Thymus (tissue), 11 donors: Measurements from ENCODE around the gene PPP2R5A. TPM values are rescaled to one million over a fixed set of nuclear protein-coding genes. Genes with fewer than 3 reads are reported as not detected.
"Not testable (repeated sequence)": the region's sequence is repeated elsewhere in the genome, so short reads cannot be mapped to it uniquely, and the experiment has no call there.

Experiments used
- DNase-seq, 9 donors: peaks; one replicate each; pipeline ENCODE4 v3.0.0-alpha.2; 2013; ENCODE audit warnings: low spot score in 9 of 9, low read depth in 6 of 9, missing footprints in 1 of 9
- H3K27ac ChIP-seq, 2 donors: one replicate each; pipeline ENCODE4 v1.5.1; 2013; ENCODE audit warnings: control low read depth in 1 of 2, low read depth in 1 of 2, low read length in 1 of 2, mild to moderate bottlenecking in 1 of 2, moderate library complexity in 1 of 2
- H3K27me3 ChIP-seq, 2 donors: one replicate each; pipeline ENCODE4 v1.5.1; 2013; ENCODE audit warnings: low read length in 1 of 2; ENCODE audit not compliant: control insufficient read depth in 2 of 2, insufficient read depth in 1 of 2
- H3K36me3 ChIP-seq, 2 donors: one replicate each; pipeline ENCODE4 v1.5.1; 2013; ENCODE audit warnings: low read length in 1 of 2, mild to moderate bottlenecking in 1 of 2, moderate library complexity in 1 of 2; ENCODE audit not compliant: control insufficient read depth in 2 of 2, insufficient read depth in 2 of 2
- H3K4me1 ChIP-seq, 2 donors: one replicate each; pipeline ENCODE4 v1.5.1; 2013; ENCODE audit warnings: low read length in 2 of 2; ENCODE audit not compliant: control insufficient read depth in 2 of 2, insufficient read depth in 2 of 2
- H3K4me3 ChIP-seq, 2 donors: one replicate each; pipeline ENCODE4 v1.5.1; 2013; ENCODE audit warnings: low read length in 2 of 2, control low read depth in 1 of 2, mild to moderate bottlenecking in 1 of 2
- H3K9me3 ChIP-seq, 2 donors: one replicate each; pipeline ENCODE4 v1.5.1; 2013; ENCODE audit warnings: low read length in 1 of 2, mild to moderate bottlenecking in 1 of 2; ENCODE audit not compliant: control insufficient read depth in 2 of 2, insufficient read depth in 1 of 2
- WGBS: extraction: QIAGEN DNeasy Blood & Tissue Kit; methylation state at CpG from one replicate; pipeline ENCODE4 v1.1.7; 2013; 5-methylcytosine and 5-hydroxymethylcytosine counted together
- polyA plus RNA-seq: library from polyadenylated mRNA; stranded (reverse); fragments of 200-250 nt; gene quantifications from one replicate; pipeline ENCODE4 v1.2.3, GENCODE V29; 2013
- total RNA-seq: library from RNA; stranded (reverse); fragments of 120-200 nt; gene quantifications from one replicate; pipeline ENCODE4 v1.2.4, GENCODE V29; 2013
- donor health status: healthy.

PPP2R5A gene
- total and polyA plus RNA-seq, 2 donors: 39.9 to 49.7 TPM

DNA sequence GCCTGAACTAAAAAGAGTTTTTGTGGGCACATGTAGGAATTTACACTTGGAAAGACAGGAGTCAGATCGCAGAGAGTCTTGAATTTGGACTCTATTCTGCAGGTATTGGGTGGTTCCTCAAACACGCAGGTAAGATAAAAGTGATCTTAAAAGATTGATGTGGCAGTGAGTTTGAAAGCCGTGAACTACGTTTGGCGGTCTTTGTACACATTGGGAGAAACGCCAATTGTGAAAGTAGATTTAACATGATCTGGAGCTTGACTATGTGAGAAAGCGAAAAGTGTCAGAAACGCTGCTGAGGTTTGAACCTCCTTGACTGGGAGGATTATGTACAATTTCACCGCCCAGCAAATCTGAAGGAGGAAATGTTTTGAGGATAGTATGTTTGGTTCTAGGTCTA is 1.5 kb upstream of the PPP2R5A start:
- no peaks in the 10 kb centered on the region for H3K9me3 ChIP-seq
- no peaks in the 10 kb centered on the region for H3K27me3 ChIP-seq
- H3K27ac ChIP-seq: peak overlapping the region in 1 of 2 donors; percentile 98
- WGBS: 85% methylated on average over 9 of the region's 9 CpGs
- H3K4me3 ChIP-seq: peak overlapping the region in 1 of 2 donors; percentile 59
- peaks cover 18 to 20% of the 10 kb centered on the region in 2 donors for H3K4me1 ChIP-seq
- DNase-seq: peak in 2 of 9 donors; percentile 21 to 48
- H3K36me3 ChIP-seq: no peaks in the 10 kb centered on the region

DNA sequence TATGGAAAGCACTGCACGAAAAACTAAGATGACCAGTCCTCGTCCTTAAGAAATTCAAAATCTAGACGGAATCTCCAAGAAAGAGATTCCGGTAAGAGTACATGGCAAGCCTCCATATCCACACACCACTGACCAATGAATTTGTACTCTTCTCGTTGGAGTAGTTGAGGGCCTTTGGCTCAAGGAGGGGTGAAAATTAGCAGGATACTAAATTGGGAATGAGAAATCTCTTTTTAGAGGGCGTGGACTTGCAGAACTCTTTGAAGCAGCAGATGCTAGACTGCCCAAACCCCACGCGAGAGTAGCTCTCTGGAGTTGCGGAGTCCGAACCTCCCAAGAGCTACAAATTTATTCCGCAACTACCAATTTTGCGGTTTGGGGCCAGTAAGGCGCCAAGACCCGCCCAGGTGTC is 872 bp upstream of the PPP2R5A start:
- 24% methylated on average over 14 of the region's 14 CpGs for WGBS
- Histone ChIP-seq H3K36me3 (no peaks in the 10 kb centered on the region), H3K27me3 (no peaks in the 10 kb centered on the region), H3K4me1 (peaks cover 18 to 20% of the 10 kb centered on the region in 2 donors), H3K27ac (peak overlapping the region; percentile 82 to 98), H3K9me3 (no peaks in the 10 kb centered on the region), H3K4me3 (peak overlapping the region; percentile 59 to 83)
- no peak for DNase-seq

DNA sequence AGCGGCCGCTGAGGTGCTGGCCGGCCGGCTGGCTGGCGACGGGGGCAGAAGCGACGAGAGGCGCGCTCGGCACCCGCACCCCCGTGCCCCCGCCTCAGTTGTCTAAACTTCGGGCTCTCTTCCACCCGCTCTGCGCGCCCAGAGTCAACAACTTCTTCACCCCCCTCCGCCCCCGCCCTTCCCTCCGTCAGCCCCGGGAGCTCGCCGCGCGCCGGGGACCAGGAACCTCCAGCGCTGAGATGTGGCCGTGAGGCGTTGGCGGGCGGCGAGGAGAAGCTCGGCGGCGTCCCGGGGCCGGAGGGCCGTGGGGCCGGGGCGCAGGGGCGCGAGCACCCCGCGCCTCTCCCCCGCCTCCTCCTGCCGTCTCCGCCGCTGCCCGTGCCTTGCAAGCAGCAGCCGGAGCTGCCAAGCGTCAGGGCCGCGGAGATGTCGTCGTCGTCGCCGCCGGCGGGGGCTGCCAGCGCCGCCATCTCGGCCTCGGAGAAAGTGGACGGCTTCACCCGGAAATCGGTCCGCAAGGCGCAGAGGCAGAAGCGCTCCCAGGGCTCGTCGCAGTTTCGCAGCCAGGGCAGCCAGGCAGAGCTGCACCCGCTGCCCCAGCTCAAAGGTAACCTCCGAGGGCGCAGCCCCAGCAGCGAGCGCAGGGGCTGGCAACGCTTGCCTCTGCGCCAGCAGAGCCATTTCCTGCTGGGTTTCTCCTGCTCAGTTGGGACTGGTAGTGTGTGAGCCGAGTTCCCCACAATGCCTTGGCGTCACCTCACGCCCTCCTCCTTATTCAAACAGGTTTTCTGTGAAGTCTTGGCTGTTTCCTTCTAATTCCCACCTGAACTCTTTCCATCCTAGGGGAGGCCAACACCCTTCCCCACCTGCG is 710 bp downstream of the PPP2R5A start:
- under 1% methylated on average over 85 of the region's 85 CpGs for WGBS
- peak; percentile 42 to 87 (median 67) for DNase-seq
- Histone ChIP-seq H3K27me3 (no peaks in the 10 kb centered on the region), H3K36me3 (no peaks in the 10 kb centered on the region), H3K9me3 (no peaks in the 10 kb centered on the region), H3K27ac (peak overlapping the region; percentile 96 to 100), H3K4me3 (peak overlapping the region; percentile 58 to 95), H3K4me1 (peaks cover 18 to 24% of the 10 kb centered on the region in 2 donors)

DNA sequence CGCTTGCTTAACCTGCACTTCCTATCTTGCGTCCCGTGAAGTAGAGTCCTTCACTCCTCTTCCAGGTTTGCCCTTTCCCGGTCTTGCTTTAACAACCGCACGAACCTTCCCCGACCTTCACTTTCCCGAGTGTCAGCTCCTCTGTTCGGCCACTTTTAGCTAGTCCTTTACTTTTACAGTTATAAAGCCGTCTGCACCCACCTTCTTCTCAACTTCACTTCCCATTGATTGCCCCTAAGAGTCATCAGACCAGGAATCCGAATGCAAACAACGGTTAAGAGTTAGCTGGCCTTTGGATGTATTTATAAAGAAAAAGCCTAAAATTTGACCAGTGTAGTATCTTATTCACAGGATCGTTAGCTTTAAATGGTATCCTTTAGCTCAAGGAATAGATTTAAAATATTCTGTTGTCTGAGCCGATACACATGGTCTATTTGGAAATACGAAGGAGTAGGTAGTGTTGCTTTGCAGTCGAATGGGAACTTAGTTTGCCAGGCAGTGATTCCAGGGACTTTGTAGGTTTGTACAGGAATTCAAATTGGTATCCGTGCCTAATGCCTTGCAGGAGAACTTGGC is 1.4 kb downstream of the PPP2R5A start:
- under 1% methylated on average over 17 of the region's 17 CpGs for WGBS
- Histone ChIP-seq H3K36me3 (no peaks in the 10 kb centered on the region), H3K4me3 (peak overlapping the region; percentile 58 to 95), H3K4me1 (peaks cover 23 to 24% of the 10 kb centered on the region in 2 donors), H3K27me3 (no peaks in the 10 kb centered on the region), H3K27ac (peak overlapping the region; percentile 96 to 100), H3K9me3 (no peaks in the 10 kb centered on the region)
- DNase-seq: peak in 3 of 9 donors; percentile 18 to 42 (median 24)

DNA sequence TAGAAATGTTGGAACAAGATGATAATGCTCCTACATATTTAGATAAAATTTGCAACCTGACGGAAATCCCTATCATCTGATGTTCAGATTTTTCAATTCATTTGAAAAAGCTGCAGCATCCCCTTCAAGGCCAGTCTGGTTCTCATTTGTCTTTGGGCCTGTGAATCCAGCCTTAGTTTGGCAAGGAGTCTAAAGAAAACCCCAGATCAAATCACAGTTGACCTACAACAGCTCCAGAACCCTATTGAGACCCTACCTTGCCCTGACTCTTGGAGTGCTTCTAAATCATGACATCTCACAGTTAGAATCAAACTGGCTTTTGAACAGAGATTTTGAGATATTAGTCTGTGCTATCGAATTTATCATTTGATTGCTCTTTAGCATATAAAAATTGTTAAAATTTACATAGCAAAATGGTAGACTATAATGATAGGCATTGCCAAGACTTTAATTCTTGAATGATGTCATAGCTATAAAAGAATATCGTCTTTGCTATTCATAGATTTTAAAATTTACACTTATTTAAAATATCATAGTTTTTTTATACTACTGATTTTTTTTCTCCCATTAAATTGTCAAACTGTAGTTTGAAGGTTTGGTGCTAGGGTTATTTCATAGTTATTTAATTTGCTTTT is 2.2 kb downstream of the PPP2R5A start:
- Histone ChIP-seq H3K36me3 (no peaks in the 10 kb centered on the region), H3K27ac (peak overlapping the region in 1 of 2 donors; percentile 38), H3K4me1 (peaks cover 23 to 24% of the 10 kb centered on the region in 2 donors), H3K9me3 (no peaks in the 10 kb centered on the region), H3K4me3 (peak overlapping the region; percentile 58 to 95), H3K27me3 (no peaks in the 10 kb centered on the region)
- WGBS: 71% methylated on average over 3 of the region's 3 CpGs
- peak in 1 of 9 donors; percentile 10 for DNase-seq

DNA sequence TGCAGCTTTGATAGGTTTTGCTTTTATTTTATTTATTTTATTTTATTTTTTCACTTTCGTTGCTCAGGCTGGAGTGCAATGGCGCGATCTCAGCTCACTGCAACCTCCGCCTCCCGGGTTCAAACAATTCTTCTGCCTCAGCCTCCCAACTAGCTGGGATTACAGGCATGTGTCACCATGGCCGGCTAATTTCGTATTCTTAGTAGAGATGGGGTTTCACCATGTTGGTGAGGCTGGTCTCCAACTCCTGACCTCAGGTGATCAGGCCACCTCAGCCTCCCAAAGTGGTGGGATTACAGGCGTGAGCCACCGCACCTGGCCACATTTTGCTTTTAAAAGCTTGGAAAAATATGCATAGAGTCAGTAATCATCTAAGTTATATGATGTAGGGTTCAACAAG is 2.8 kb downstream of the PPP2R5A start:
- WGBS: 95% methylated on average over 9 of the region's 9 CpGs
- peaks cover 23 to 27% of the 10 kb centered on the region in 2 donors for H3K4me1 ChIP-seq

DNA sequence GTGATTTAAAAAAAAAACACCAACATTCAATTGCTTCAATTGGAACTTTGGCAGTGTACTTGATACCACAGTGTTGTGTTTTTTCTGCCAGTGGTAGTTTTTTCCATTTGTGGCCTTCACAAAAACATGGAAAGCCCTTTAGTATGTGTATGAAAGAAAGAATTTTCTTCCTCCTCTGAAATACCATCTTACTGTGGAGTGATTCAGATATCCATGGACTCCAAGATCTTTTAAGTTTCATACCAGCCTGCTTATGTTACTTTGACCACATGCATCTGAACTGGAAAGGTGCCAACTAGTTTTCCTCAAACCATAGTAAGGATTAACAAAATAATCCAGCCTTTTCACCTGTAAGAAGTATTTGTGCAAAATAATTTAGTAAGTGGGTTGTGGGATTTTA is 3.4 kb downstream of the PPP2R5A start:
- Histone ChIP-seq H3K4me1 (peaks cover 23 to 27% of the 10 kb centered on the region in 2 donors), H3K9me3 (no peaks in the 10 kb centered on the region), H3K36me3 (no peaks in the 10 kb centered on the region), H3K27me3 (no peaks in the 10 kb centered on the region), H3K27ac (no peak overlapping the region), H3K4me3 (no peak overlapping the region)
- no peak for DNase-seq

More for the DNA sequence above, 2.8 kb downstream of the PPP2R5A start:
- H3K9me3 ChIP-seq, H3K27ac ChIP-seq, H3K27me3 ChIP-seq, H3K36me3 ChIP-seq, DNase-seq, H3K4me3 ChIP-seq: not testable (repeated sequence)

DNA sequence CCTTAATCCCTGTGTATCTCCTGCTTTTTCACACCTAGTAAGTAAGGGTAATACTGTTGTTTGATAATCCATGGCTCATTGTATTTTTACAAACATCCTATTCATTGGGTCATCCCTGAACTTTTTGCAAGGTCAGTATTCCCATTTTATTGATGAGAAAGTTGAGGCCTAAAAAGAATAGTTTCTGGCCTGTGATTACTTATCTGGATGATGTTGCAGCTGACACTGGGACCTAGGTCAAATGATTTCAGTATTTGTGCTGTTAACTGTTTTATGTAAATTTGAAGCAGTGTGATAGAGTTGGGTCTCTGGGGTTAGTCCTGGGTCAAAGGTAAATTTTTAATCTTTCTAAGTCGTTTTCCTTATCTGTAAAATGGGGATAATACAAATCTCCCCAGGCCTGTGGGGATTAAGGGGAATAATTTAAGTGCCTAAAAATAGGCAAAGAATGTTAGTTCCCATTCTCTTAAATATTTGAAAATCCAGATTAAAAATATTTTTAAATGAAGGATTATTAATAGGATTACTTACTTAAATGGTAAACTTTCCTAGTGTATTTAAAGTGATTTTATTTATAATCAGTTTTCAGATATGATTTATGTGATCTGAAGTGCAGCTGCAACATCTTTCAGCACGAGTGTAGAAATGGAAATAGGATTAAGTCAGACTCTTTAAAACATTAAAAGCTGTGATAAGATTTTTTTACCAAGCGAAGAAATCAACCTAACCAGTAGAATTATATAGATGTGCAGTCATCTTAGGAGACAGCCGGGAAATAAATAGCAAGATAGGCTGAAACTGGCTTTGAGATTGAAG is 4.3 kb downstream of the PPP2R5A start:
- no peaks in the 10 kb centered on the region for H3K9me3 ChIP-seq
- DNase-seq: no peak
- H3K4me1 ChIP-seq: peaks cover 14 to 18% of the 10 kb centered on the region in 2 donors
- WGBS: 82% methylated on average over 4 of the region's 4 CpGs
- H3K36me3 ChIP-seq: no peaks in the 10 kb centered on the region
- H3K4me3 ChIP-seq: no peak overlapping the region
- no peak overlapping the region for H3K27ac ChIP-seq
- H3K27me3 ChIP-seq: no peaks in the 10 kb centered on the region
